ENCODE measurements around the gene IFI27L1. TPM values are rescaled to one million over a fixed set of nuclear protein-coding genes. Genes with fewer than 3 reads are reported as not detected.

The IFI27L1 gene
- polyA plus RNA-seq, 1 donor (not counting 4 experiments of a cell fraction or from before 2014, with no cell fraction given) = 17.4 TPM

DNA sequence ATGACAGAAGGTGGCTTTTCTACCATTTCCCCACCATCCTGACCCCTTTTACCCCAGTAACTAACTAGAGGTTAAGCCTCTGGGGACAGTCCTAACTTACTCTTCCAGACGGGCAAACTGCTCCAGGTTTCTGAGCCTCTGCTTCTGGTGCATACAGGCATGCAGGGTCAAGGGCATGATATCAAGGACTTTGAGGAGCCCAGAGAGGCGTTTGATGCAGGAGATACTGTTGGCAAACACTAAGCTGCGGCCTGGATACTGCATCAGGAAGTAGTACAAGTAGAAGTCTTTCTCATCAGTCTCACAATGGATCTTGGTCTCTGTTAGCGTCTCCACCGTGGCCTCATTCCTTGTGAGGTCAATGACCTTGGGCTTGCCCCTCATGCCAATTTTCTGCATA lies 21.1 kb upstream of the IFI27L1 start:
- H3K36me3 ChIP-seq (ENCODE audit: control insufficient read depth in 2 of 2, extremely low read depth in 1 of 2, insufficient read depth in 2 of 2, low read length in 2 of 2) = peaks cover 23 to 45% of the 10 kb centered on the region in 2 experiments
- H3K4me1 ChIP-seq (ENCODE audit: control insufficient read depth, extremely low read depth, insufficient read depth, low read length) = peaks cover 16% of the 10 kb centered on the region
- no peaks in the 10 kb centered on the region for H3K9me3 ChIP-seq (ENCODE audit: control insufficient read depth, low read depth, low read length)
- no peaks in the 10 kb centered on the region for H3K27me3 ChIP-seq (ENCODE audit: control insufficient read depth, extremely low read depth, insufficient read depth, low read length)
- H3K9ac ChIP-seq (ENCODE audit: control insufficient read depth, extremely low read depth, insufficient read depth, low read length) = no peak overlapping the region
- dilution Hi-C loops (cut with MboI; ENCODE audit: extremely low pct_ligation_motif_present, low sequenced_read_pairs) = no loop called here
- no peaks in the 10 kb centered on the region for H4K20me1 ChIP-seq (ENCODE audit: control insufficient read depth, extremely low read depth, insufficient read depth, low read length)
- H3K27ac ChIP-seq (ENCODE audit: control insufficient read depth, insufficient read depth, low read length) = no peak overlapping the region
- TF ChIP-seq EZH2 (IDR thresholded peaks at IDR 0.05; ENCODE audit: low read length) (no peak), CTCF (optimal IDR thresholded peaks at IDR 0.05 in 1 of 3, IDR thresholded peaks at IDR 0.05 in 1 of 3, conservative IDR thresholded peaks at IDR 0.05 in 1 of 3; ENCODE audit: extremely low read depth in 1 of 3, insufficient read depth in 2 of 3, low read length in 3 of 3) (no peak)
- no peak overlapping the region for H2AFZ ChIP-seq (ENCODE audit: control insufficient read depth, low read length)
- DNase-seq (ENCODE audit: low read depth, low spot score) (no peak), FAIRE-seq (no peak)
- H3K9me1 ChIP-seq (ENCODE audit: control insufficient read depth, extremely low read depth, insufficient read depth, low read length) = no peaks in the 10 kb centered on the region
- no peak overlapping the region for H3K4me2 ChIP-seq (ENCODE audit: control insufficient read depth, extremely low read depth, insufficient read depth, low read depth, low read length)
- no peak overlapping the region for H3K4me3 ChIP-seq (ENCODE audit: control insufficient read depth in 2 of 3, extremely low read depth in 1 of 3, insufficient read depth in 2 of 3, low read depth in 1 of 3, low read length in 3 of 3)
- H3K79me2 ChIP-seq (ENCODE audit: control insufficient read depth, insufficient read depth, low read length) = peaks cover 30% of the 10 kb centered on the region

GRCh38 chr14:94062344-94062940 lies 18.7 kb upstream of the IFI27L1 start:
- Histone ChIP-seq H3K4me3 (ENCODE audit: control insufficient read depth in 2 of 3, extremely low read depth in 1 of 3, insufficient read depth in 2 of 3, low read depth in 1 of 3, low read length in 3 of 3) (no peak overlapping the region), H3K27ac (ENCODE audit: control insufficient read depth, insufficient read depth, low read length) (peak overlapping the region; percentile 10), H3K79me2 (ENCODE audit: control insufficient read depth, insufficient read depth, low read length) (peaks cover 55% of the 10 kb centered on the region), H3K4me2 (ENCODE audit: control insufficient read depth, extremely low read depth, insufficient read depth, low read depth, low read length) (no peak overlapping the region), H3K27me3 (ENCODE audit: control insufficient read depth, extremely low read depth, insufficient read depth, low read length) (no peaks in the 10 kb centered on the region), H3K9ac (ENCODE audit: control insufficient read depth, extremely low read depth, insufficient read depth, low read length) (no peak overlapping the region), H3K9me3 (ENCODE audit: control insufficient read depth, low read depth, low read length) (no peaks in the 10 kb centered on the region), H3K36me3 (ENCODE audit: control insufficient read depth in 2 of 2, extremely low read depth in 1 of 2, insufficient read depth in 2 of 2, low read length in 2 of 2) (peaks cover 18 to 31% of the 10 kb centered on the region in 2 experiments), H3K9me1 (ENCODE audit: control insufficient read depth, extremely low read depth, insufficient read depth, low read length) (no peaks in the 10 kb centered on the region), H2AFZ (ENCODE audit: control insufficient read depth, low read length) (no peak overlapping the region), H4K20me1 (ENCODE audit: control insufficient read depth, extremely low read depth, insufficient read depth, low read length) (no peaks in the 10 kb centered on the region), H3K4me1 (ENCODE audit: control insufficient read depth, extremely low read depth, insufficient read depth, low read length) (peaks cover 30% of the 10 kb centered on the region)
- DNase-seq (ENCODE audit: low read depth, low spot score) = no peak
- dilution Hi-C loops (cut with MboI; ENCODE audit: extremely low pct_ligation_motif_present, low sequenced_read_pairs) = no loop called here
- peak; percentile 74 for FAIRE-seq
- no peak for TF ChIP-seq EZH2 (IDR thresholded peaks at IDR 0.05; ENCODE audit: low read length)
- no peak for TF ChIP-seq CTCF (optimal IDR thresholded peaks at IDR 0.05 in 1 of 3, IDR thresholded peaks at IDR 0.05 in 1 of 3, conservative IDR thresholded peaks at IDR 0.05 in 1 of 3; ENCODE audit: extremely low read depth in 1 of 3, insufficient read depth in 2 of 3, low read length in 3 of 3)

Measured in keratinocyte (primary cell).